GM12878 (cell line): ENCODE measurements around the gene PKD1L1. TPM values are rescaled to one million over a fixed set of nuclear protein-coding genes. Genes with fewer than 3 reads are reported as not detected.

Experiments
- CHD4 ChIP-seq: fragments of 200-600 bp; sonication (generic); IDR thresholded peaks from 2 replicates; pipeline ENCODE4 v1.6.1; 2016; ENCODE audit warnings: mild to moderate bottlenecking
- FOXK2 ChIP-seq: fragments of 450-650 bp; IDR thresholded peaks from 2 replicates; pipeline ENCODE4 v1.6.1; 2017; ENCODE audit warnings: mild to moderate bottlenecking, moderate library complexity
- JUNB ChIP-seq: IDR thresholded peaks from 2 replicates; pipeline ENCODE4 v1.6.1; 2016; ENCODE audit warnings: antibody characterized with exemption, mild to moderate bottlenecking
- KAT2A ChIP-seq: conservative IDR thresholded peaks from 2 replicates; pipeline ENCODE4 v1.6.1; 2011; ENCODE audit warnings: low read depth, low read length; ENCODE audit not compliant: control insufficient read depth
- MTA2 ChIP-seq: fragments of 450-650 bp; IDR thresholded peaks from 2 replicates; pipeline ENCODE4 v1.6.1; 2016; ENCODE audit warnings: low read depth, mild to moderate bottlenecking, moderate library complexity
- NBN ChIP-seq: fragments of 450-650 bp; IDR thresholded peaks from 2 replicates; pipeline ENCODE4 v1.6.1; 2016
- NFYA ChIP-seq: IDR thresholded peaks from 2 replicates; pipeline ENCODE4 v1.6.1; 2011; ENCODE audit warnings: low read depth, mild to moderate bottlenecking, low read length, improper control_type of control experiment, borderline replicate concordance
- NR2F1 ChIP-seq: fragments of 450-650 bp; conservative IDR thresholded peaks from 2 replicates; pipeline ENCODE4 v1.6.1; 2017; ENCODE audit warnings: mild to moderate bottlenecking
- POLR2AphosphoS5 ChIP-seq: IDR thresholded peaks from 2 replicates; pipeline ENCODE4 v1.6.1; 2011; ENCODE audit warnings: mild to moderate bottlenecking, low read length, inconsistent platforms
- RAD21 ChIP-seq: IDR thresholded peaks from 2 replicates; pipeline ENCODE4 v1.6.1; 2011; ENCODE audit warnings: mild to moderate bottlenecking, low read depth, low read length, moderate library complexity; ENCODE audit not compliant: insufficient read depth
- RFX5 ChIP-seq: IDR thresholded peaks from 2 replicates; pipeline ENCODE4 v1.6.1; 2011; ENCODE audit warnings: low read depth, low read length, improper control_type of control experiment
- STAT1 ChIP-seq: fragments of 450-650 bp; conservative IDR thresholded peaks from 2 replicates; pipeline ENCODE4 v1.6.1; 2014; ENCODE audit warnings: antibody characterized with exemption, mild to moderate bottlenecking
- ZNF217 ChIP-seq: fragments of 450-650 bp; IDR thresholded peaks from 2 replicates; pipeline ENCODE4 v1.6.1; 2017; ENCODE audit warnings: antibody characterized with exemption, mild to moderate bottlenecking
- polyA plus RNA-seq, 11 experiments: library from polyadenylated mRNA; depleted of rRNA in 4 of 11; unstranded in 6 of 11; stranded (reverse) in 5 of 11; fragments of >200 nt; fragmentation: Nextera tagmentation in 4 of 11; fragmentation: Illumina TruSeq in 1 of 11; extraction: Ambion mirVana in 4 of 11; extraction: Trizol in 1 of 11; gene quantifications; 1 replicate in 1 of 11; 2 replicates in 10 of 11; pipeline versions ENCODE4 v1.2.1 to v1.2.3, GENCODE V29; 2011 to 2016; ENCODE audit warnings: inconsistent platforms in 2 of 11, missing spikeins in 2 of 11, low read depth in 1 of 11
- total RNA-seq, 4 experiments: library from RNA; depleted of rRNA in 3 of 4; stranded (reverse); fragments of >200 nt in 3 of 4; fragmentation: Illumina TruSeq in 1 of 4; extraction: Trizol in 1 of 4; gene quantifications; 2 replicates each; pipeline versions ENCODE4 v1.2.1 to v1.2.3, GENCODE V29; 2013 to 2021
- TF ChIP-seq, protein P1 (sequence below): IDR thresholded peaks from 2 replicates; pipeline ENCODE4 v1.6.1; 2012; ENCODE audit warnings: improper control_type of control experiment, low read depth, low read length; ENCODE audit not compliant: insufficient replicate concordance
- TF ChIP-seq, protein P2 (sequence below): IDR thresholded peaks from 2 replicates; pipeline ENCODE4 v1.6.1; 2011; ENCODE audit warnings: mild to moderate bottlenecking, low read depth, low read length, moderate library complexity; ENCODE audit not compliant: insufficient replicate concordance
- TF ChIP-seq, protein P3 (sequence below): fragments of 450-650 bp; IDR thresholded peaks from 2 replicates; pipeline ENCODE4 v1.6.1; 2017; ENCODE audit warnings: mild to moderate bottlenecking, low read depth, inconsistent platforms; ENCODE audit not compliant: poor library complexity, severe bottlenecking
- TF ChIP-seq, protein P4 (sequence below): fragments of 450-650 bp; IDR thresholded peaks from 2 replicates; pipeline ENCODE4 v1.6.1; 2017; ENCODE audit warnings: antibody characterized with exemption, mild to moderate bottlenecking, moderate library complexity

PKD1L1 gene
- total and polyA plus RNA-seq, 10 of the 15 experiments (the other 5 are each of a cell fraction or from before 2014, with no cell fraction given) = under 0.01 to 0.05 (median 0.02) TPM; not detected in 3

DNA sequence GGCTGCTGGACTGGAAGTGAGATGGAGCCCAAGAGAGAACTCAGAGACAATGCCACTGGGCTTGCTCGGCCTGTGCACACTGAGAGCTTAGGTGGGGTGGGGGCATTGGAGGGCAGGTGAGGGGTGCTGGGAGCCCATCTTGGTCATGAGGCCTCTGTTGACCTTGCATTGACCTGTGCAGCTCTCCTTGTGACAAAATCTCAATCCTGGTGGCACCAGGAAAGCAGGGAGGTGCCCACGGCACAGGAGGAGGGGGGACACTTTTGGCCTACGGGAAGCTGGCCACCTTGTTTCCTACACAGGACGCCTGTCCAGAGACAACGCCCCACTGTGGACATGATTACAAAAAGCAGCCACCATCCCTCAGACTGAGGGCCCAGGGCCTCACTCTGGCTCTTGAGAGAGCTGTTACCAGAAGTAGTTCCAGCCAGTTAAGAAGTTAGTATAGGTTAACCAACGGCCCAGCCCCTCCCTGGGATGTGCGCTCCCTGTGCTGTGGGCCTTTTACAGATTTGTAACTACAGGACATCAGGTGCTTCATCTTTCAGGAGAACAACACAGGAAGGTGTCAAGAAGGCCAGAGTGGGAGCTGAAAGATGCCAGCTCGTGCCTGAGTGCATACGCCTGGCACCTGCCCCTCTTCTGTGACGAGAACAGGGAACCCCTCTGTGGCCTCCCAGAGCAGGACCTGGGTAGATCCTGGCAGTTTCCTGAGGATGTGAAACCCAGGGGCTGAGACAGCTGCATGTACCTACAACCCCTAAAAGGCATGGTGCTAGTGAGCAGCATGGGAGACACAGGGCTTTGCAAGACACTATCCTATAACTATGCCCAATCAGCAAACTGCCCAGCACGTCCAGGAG, 10.3 kb downstream of the PKD1L1 start (continued):
- TF ChIP-seq, protein P1, sequence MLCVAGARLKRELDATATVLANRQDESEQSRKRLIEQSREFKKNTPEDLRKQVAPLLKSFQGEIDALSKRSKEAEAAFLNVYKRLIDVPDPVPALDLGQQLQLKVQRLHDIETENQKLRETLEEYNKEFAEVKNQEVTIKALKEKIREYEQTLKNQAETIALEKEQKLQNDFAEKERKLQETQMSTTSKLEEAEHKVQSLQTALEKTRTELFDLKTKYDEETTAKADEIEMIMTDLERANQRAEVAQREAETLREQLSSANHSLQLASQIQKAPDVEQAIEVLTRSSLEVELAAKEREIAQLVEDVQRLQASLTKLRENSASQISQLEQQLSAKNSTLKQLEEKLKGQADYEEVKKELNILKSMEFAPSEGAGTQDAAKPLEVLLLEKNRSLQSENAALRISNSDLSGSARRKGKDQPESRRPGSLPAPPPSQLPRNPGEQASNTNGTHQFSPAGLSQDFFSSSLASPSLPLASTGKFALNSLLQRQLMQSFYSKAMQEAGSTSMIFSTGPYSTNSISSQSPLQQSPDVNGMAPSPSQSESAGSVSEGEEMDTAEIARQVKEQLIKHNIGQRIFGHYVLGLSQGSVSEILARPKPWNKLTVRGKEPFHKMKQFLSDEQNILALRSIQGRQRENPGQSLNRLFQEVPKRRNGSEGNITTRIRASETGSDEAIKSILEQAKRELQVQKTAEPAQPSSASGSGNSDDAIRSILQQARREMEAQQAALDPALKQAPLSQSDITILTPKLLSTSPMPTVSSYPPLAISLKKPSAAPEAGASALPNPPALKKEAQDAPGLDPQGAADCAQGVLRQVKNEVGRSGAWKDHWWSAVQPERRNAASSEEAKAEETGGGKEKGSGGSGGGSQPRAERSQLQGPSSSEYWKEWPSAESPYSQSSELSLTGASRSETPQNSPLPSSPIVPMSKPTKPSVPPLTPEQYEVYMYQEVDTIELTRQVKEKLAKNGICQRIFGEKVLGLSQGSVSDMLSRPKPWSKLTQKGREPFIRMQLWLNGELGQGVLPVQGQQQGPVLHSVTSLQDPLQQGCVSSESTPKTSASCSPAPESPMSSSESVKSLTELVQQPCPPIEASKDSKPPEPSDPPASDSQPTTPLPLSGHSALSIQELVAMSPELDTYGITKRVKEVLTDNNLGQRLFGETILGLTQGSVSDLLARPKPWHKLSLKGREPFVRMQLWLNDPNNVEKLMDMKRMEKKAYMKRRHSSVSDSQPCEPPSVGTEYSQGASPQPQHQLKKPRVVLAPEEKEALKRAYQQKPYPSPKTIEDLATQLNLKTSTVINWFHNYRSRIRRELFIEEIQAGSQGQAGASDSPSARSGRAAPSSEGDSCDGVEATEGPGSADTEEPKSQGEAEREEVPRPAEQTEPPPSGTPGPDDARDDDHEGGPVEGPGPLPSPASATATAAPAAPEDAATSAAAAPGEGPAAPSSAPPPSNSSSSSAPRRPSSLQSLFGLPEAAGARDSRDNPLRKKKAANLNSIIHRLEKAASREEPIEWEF = no peak
- TF ChIP-seq RAD21 (no peak; the same call in 1 of the 2 replicates), NR2F1 (no peak), ZNF217 (0 out of 2 replicates have a peak, but pooled peaks have one; percentile 1), STAT1 (no peak), CHD4 (no peak), FOXK2 (no peak), MTA2 (no peak), JUNB (peak; percentile 42), POLR2AphosphoS5 (no peak), NFYA (no peak), KAT2A (no peak), RFX5 (no peak), NBN (no peak; the same call in 1 of the 2 replicates)
- TF ChIP-seq, protein P2, sequence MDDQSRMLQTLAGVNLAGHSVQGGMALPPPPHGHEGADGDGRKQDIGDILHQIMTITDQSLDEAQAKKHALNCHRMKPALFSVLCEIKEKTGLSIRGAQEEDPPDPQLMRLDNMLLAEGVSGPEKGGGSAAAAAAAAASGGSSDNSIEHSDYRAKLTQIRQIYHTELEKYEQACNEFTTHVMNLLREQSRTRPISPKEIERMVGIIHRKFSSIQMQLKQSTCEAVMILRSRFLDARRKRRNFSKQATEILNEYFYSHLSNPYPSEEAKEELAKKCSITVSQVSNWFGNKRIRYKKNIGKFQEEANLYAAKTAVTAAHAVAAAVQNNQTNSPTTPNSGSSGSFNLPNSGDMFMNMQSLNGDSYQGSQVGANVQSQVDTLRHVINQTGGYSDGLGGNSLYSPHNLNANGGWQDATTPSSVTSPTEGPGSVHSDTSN = no peak
- TF ChIP-seq, protein P3, sequence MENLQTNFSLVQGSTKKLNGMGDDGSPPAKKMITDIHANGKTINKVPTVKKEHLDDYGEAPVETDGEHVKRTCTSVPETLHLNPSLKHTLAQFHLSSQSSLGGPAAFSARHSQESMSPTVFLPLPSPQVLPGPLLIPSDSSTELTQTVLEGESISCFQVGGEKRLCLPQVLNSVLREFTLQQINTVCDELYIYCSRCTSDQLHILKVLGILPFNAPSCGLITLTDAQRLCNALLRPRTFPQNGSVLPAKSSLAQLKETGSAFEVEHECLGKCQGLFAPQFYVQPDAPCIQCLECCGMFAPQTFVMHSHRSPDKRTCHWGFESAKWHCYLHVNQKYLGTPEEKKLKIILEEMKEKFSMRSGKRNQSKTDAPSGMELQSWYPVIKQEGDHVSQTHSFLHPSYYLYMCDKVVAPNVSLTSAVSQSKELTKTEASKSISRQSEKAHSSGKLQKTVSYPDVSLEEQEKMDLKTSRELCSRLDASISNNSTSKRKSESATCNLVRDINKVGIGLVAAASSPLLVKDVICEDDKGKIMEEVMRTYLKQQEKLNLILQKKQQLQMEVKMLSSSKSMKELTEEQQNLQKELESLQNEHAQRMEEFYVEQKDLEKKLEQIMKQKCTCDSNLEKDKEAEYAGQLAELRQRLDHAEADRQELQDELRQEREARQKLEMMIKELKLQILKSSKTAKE = no peak
- TF ChIP-seq, protein P4, sequence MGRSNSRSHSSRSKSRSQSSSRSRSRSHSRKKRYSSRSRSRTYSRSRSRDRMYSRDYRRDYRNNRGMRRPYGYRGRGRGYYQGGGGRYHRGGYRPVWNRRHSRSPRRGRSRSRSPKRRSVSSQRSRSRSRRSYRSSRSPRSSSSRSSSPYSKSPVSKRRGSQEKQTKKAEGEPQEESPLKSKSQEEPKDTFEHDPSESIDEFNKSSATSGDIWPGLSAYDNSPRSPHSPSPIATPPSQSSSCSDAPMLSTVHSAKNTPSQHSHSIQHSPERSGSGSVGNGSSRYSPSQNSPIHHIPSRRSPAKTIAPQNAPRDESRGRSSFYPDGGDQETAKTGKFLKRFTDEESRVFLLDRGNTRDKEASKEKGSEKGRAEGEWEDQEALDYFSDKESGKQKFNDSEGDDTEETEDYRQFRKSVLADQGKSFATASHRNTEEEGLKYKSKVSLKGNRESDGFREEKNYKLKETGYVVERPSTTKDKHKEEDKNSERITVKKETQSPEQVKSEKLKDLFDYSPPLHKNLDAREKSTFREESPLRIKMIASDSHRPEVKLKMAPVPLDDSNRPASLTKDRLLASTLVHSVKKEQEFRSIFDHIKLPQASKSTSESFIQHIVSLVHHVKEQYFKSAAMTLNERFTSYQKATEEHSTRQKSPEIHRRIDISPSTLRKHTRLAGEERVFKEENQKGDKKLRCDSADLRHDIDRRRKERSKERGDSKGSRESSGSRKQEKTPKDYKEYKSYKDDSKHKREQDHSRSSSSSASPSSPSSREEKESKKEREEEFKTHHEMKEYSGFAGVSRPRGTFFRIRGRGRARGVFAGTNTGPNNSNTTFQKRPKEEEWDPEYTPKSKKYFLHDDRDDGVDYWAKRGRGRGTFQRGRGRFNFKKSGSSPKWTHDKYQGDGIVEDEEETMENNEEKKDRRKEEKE = no peak
